CD4-positive, alpha-beta T cell (primary cell): Measurements from ENCODE around the gene XPO6. TPM values are rescaled to one million over a fixed set of nuclear protein-coding genes. Genes with fewer than 3 reads are reported as not detected.

Experiments used
- ATAC-seq: fragments of 200-7000 bp; cut with Tn5 transposase; one replicate; pipeline ENCODE4 v1.10.0; 2022; ENCODE audit warnings: mild to moderate bottlenecking; ENCODE audit not compliant: poor library complexity
- CTCF ChIA-PET: fragments of 350-600 bp; sonication (Branson Sonifier 250); formaldehyde crosslinking; loops from one replicate; lab custom pipeline; 2021; ENCODE audit warnings: antibody characterized with exemption, inconsistent platforms; lab: Charles Lee
- POLR2A ChIA-PET: fragments of 350-600 bp; sonication (Branson Sonifier 250); formaldehyde crosslinking; loops from one replicate; lab custom pipeline; 2021; ENCODE audit warnings: antibody characterized with exemption, inconsistent platforms; lab: Charles Lee
- DNase-seq, 14 experiments: peaks; one replicate each; pipeline ENCODE4 v3.0.0-alpha.2; 2013 to 2020; ENCODE audit warnings: mixed read lengths in 2 of 14
- H3K27ac ChIP-seq, 2 donors: one replicate each; pipeline versions ENCODE4 v1.5.1 to v1.7.0; 2013; ENCODE audit warnings: low read length in 2 of 2, low read depth in 1 of 2, mild to moderate bottlenecking in 1 of 2
- H3K27me3 ChIP-seq, 2 experiments: 1 replicate in 1 of 2; 2 replicates in 1 of 2; pipeline versions ENCODE4 v1.6.1 to v1.7.0; 2013; ENCODE audit warnings: low read length in 2 of 2, control low read depth in 1 of 2, mild to moderate bottlenecking in 1 of 2, moderate library complexity in 1 of 2; ENCODE audit not compliant: insufficient read depth in 2 of 2, control insufficient read depth in 1 of 2
- H3K36me3 ChIP-seq: one replicate; pipeline ENCODE4 v1.6.1; 2013; ENCODE audit warnings: low read length, control low read depth; ENCODE audit not compliant: insufficient read depth
- H3K4me1 ChIP-seq: one replicate; pipeline ENCODE4 v1.6.1; 2013; ENCODE audit warnings: low read length, control low read depth; ENCODE audit not compliant: insufficient read depth
- H3K4me3 ChIP-seq: one replicate; pipeline ENCODE4 v1.5.1; 2013; ENCODE audit warnings: mild to moderate bottlenecking, low read length, moderate library complexity
- H3K9me3 ChIP-seq, 2 experiments: 1 replicate in 1 of 2; 2 replicates in 1 of 2; pipeline versions ENCODE4 v1.6.1 to v1.7.0; 2013; ENCODE audit warnings: low read length in 2 of 2, mild to moderate bottlenecking in 2 of 2, control low read depth in 1 of 2, moderate library complexity in 1 of 2; ENCODE audit not compliant: control insufficient read depth in 1 of 2, insufficient read depth in 1 of 2
- H3K27ac Mint-ChIP-seq: one replicate; pipeline ENCODE4 v1.8.0; 2020; ENCODE audit warnings: mixed read lengths
- H3K27me3 Mint-ChIP-seq: one replicate; pipeline ENCODE4 v1.8.0; 2021; ENCODE audit warnings: mixed read lengths
- H3K36me3 Mint-ChIP-seq: one replicate; pipeline ENCODE4 v1.8.0; 2021; ENCODE audit warnings: low read depth, mixed read lengths
- H3K4me1 Mint-ChIP-seq: one replicate; pipeline ENCODE4 v1.8.0; 2021; ENCODE audit warnings: low read depth, mixed read lengths
- H3K4me3 Mint-ChIP-seq: one replicate; pipeline ENCODE4 v1.8.0; 2020; ENCODE audit warnings: mild to moderate bottlenecking, mixed read lengths
- H3K9me3 Mint-ChIP-seq: one replicate; pipeline ENCODE4 v1.8.0; 2020; ENCODE audit warnings: mixed read lengths
- intact Hi-C, 2 experiments: fragments of 100-400 bp; cut with DNase I in 1 of 2; cut with micrococcal nuclease in 1 of 2; formaldehyde crosslinking; loops; one replicate each; pipeline versions ENCODE4 v1.15.1 to v1.9.0; 2023 to 2025; cut with DNase I, micrococcal nuclease
- total RNA-seq, 174 experiments: library from RNA in 2 of 174; stranded (reverse) in 2 of 174; gene quantifications; one replicate each; pipeline ENCODE4 v1.2.3 and lab custom pipeline; 2021 to 2026
- TF ChIP-seq, protein P1 (sequence below): fragments of 200-600 bp; IDR thresholded peaks from one replicate; pipeline ENCODE4 v1.8.0; 2022; ENCODE audit warnings: antibody characterized with exemption, mild to moderate bottlenecking

XPO6 gene
- total RNA-seq, 2 experiments from 2014 or later: 378 to 390 TPM

DNA sequence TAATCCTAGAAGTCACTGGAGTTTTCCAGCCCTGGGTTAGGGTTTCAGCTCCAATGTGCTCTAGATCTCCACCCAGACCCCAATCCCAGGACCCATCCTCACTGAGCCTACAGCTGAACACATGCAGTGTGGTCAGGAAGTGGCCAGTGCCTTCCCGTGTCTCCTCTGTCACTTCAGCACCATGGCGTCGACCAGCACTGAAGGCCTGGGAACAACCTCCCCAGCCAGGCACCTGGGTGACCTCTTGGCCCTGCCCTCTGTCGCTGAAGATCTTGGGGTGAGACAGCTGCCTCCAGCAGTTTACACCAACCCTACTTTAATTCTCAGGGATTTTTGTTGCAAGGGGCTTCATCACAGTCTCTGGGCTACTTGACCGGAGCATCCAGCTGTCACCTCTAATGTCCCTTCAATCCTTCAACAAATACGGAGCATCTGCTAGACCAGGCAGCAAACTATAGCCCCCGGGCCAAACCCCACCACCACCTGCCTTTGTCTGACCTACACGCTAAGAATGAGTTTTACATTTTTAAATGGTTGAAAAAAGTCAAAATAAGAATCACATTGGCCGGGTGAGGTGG is 130.3 kb downstream of the XPO6 start:
- DNase-seq (no peak), ATAC-seq (no peak)
- no peaks in the 10 kb centered on the region for H3K9me3 Mint-ChIP-seq
- no peak overlapping the region for H3K4me3 Mint-ChIP-seq
- Histone ChIP-seq H3K9me3 (no peaks in the 10 kb centered on the region), H3K27me3 (no peaks in the 10 kb centered on the region), H3K4me1 (no peaks in the 10 kb centered on the region), H3K4me3 (no peak overlapping the region), H3K36me3 (no peaks in the 10 kb centered on the region), H3K27ac (no peak overlapping the region)
- H3K27ac Mint-ChIP-seq: no peak overlapping the region
- H3K27me3 Mint-ChIP-seq: no peaks in the 10 kb centered on the region
- TF ChIP-seq, protein P1, sequence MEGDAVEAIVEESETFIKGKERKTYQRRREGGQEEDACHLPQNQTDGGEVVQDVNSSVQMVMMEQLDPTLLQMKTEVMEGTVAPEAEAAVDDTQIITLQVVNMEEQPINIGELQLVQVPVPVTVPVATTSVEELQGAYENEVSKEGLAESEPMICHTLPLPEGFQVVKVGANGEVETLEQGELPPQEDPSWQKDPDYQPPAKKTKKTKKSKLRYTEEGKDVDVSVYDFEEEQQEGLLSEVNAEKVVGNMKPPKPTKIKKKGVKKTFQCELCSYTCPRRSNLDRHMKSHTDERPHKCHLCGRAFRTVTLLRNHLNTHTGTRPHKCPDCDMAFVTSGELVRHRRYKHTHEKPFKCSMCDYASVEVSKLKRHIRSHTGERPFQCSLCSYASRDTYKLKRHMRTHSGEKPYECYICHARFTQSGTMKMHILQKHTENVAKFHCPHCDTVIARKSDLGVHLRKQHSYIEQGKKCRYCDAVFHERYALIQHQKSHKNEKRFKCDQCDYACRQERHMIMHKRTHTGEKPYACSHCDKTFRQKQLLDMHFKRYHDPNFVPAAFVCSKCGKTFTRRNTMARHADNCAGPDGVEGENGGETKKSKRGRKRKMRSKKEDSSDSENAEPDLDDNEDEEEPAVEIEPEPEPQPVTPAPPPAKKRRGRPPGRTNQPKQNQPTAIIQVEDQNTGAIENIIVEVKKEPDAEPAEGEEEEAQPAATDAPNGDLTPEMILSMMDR: no peak
- ChIA-PET CTCF (interaction anchor here (2.9 kb wide), 1 partner anchor 11 kb away, joined by 9 read pairs; no protein-coding TSS in a partner anchor), POLR2A (no interaction called here)
- H3K36me3 Mint-ChIP-seq: no peaks in the 10 kb centered on the region
- intact Hi-C loops: no loop called here
- no peaks in the 10 kb centered on the region for H3K4me1 Mint-ChIP-seq

DNA sequence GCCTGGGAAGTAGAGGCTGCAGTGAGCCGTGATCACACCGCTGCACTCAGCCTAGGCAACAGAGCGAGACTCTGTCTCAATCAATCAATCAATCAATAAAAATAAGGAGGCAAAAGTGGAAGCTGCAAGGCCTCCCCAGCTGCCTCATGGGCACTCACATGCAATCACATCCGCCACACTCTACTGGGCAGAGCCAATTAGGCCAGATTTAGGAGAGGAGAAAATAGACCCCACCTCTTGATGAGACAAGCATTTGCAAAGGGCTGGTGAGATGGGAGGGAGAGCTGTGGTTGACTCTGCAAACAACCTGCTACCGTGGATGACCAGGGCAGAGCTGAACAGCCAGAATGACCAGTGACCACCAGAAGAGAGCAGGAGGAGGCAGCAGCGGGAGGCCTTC is 133.5 kb downstream of the XPO6 start:
- H3K27me3 Mint-ChIP-seq: no peaks in the 10 kb centered on the region
- H3K27ac Mint-ChIP-seq: no peak overlapping the region
- H3K9me3 Mint-ChIP-seq: no peaks in the 10 kb centered on the region
- no peaks in the 10 kb centered on the region for H3K4me1 Mint-ChIP-seq
- ChIA-PET POLR2A (no interaction called here), CTCF (no interaction called here)
- DNase-seq (no peak), ATAC-seq (no peak)
- Histone ChIP-seq H3K4me3 (no peak overlapping the region), H3K4me1 (no peaks in the 10 kb centered on the region), H3K9me3 (no peaks in the 10 kb centered on the region), H3K27me3 (no peaks in the 10 kb centered on the region), H3K27ac (no peak overlapping the region), H3K36me3 (no peaks in the 10 kb centered on the region)
- H3K4me3 Mint-ChIP-seq: no peak overlapping the region
- no peaks in the 10 kb centered on the region for H3K36me3 Mint-ChIP-seq
- intact Hi-C loops: no loop called here
- TF ChIP-seq, protein P1: no peak

DNA sequence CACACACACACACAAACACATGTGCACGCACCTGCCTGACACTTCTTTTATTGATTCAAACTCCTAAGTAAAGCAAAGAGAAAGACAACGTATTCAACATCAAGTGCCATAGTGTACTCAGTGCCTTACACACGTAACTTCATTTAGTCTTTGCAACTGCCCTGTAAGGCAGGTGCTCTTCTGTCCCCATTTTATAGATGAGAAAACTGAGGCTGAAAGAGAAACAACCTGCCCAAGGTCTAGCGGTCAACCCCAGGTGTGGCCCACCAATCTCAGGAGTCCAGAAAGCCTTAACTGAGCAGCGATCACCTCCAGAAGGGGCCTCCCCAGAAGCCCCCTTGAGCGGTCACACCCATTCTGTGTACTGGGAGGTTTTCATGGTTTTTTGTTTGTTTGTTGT is 137.9 kb downstream of the XPO6 start:
- no peaks in the 10 kb centered on the region for H3K36me3 Mint-ChIP-seq
- CTCF ChIA-PET: no interaction called here
- no peaks in the 10 kb centered on the region for H3K4me1 ChIP-seq
- H3K27me3 Mint-ChIP-seq: peaks cover 5% of the 10 kb centered on the region
- TF ChIP-seq, protein P1: no peak
- POLR2A ChIA-PET: no interaction called here
- H3K9me3 Mint-ChIP-seq: no peaks in the 10 kb centered on the region
- H3K36me3 ChIP-seq: no peaks in the 10 kb centered on the region
- no peaks in the 10 kb centered on the region for H3K27me3 ChIP-seq
- no peaks in the 10 kb centered on the region for H3K9me3 ChIP-seq
- ATAC-seq (no peak), DNase-seq (no peak)
- intact Hi-C loops: no loop called here
- H3K4me3 ChIP-seq: no peak overlapping the region
- H3K27ac Mint-ChIP-seq: no peak overlapping the region
- H3K4me1 Mint-ChIP-seq: no peaks in the 10 kb centered on the region
- no peak overlapping the region for H3K27ac ChIP-seq
- H3K4me3 Mint-ChIP-seq: no peak overlapping the region
